CD14-positive monocyte (primary cell): ENCODE measurements around the gene ZNF197. TPM values are rescaled to one million over a fixed set of nuclear protein-coding genes. Genes with fewer than 3 reads are reported as not detected.
"Not testable (repeated sequence)": the region's sequence is repeated elsewhere in the genome, so short reads cannot be mapped to it uniquely, and the experiment has no call there.

ENCODE experiments used
- DNase-seq, 3 donors: peaks; one replicate each; pipeline ENCODE4 v3.0.0-alpha.2; 2011 to 2022
- H2AFZ ChIP-seq: 2 replicates; pipeline ENCODE4 v1.6.0; 2012; ENCODE audit warnings: mild to moderate bottlenecking, low read depth, low read length, inconsistent platforms; ENCODE audit not compliant: insufficient read depth, poor library complexity, severe bottlenecking
- H3K27ac ChIP-seq, 2 donors: 1 replicate in 1 of 2; 2 replicates in 1 of 2; pipeline ENCODE4 v1.5.1; 2012 to 2013; ENCODE audit warnings: low read length in 2 of 2, control low read depth in 1 of 2, inconsistent platforms in 1 of 2, low read depth in 1 of 2, mild to moderate bottlenecking in 1 of 2
- H3K27me3 ChIP-seq, 2 donors: one replicate each; pipeline versions ENCODE4 v1.6.0 to v1.6.1; 2011 to 2013; ENCODE audit warnings: low read length in 2 of 2; ENCODE audit not compliant: control insufficient read depth in 2 of 2, insufficient read depth in 2 of 2
- H3K36me3 ChIP-seq, 2 donors: replicated peaks in 1 of 2; 1 replicate in 1 of 2; 2 replicates in 1 of 2; pipeline versions ENCODE4 v1.5.1 to v1.6.1; 2012 to 2013; ENCODE audit warnings: low read length in 2 of 2, control low read depth in 1 of 2, inconsistent platforms in 1 of 2, mild to moderate bottlenecking in 1 of 2; ENCODE audit not compliant: insufficient read depth in 2 of 2, control insufficient read depth in 1 of 2
- H3K4me1 ChIP-seq, 2 donors: 1 replicate in 1 of 2; 2 replicates in 1 of 2; pipeline versions ENCODE4 v1.5.1 to v1.6.1; 2012 to 2013; ENCODE audit warnings: low read length in 2 of 2, control low read depth in 1 of 2, inconsistent platforms in 1 of 2, mild to moderate bottlenecking in 1 of 2, moderate library complexity in 1 of 2; ENCODE audit not compliant: insufficient read depth in 2 of 2, control insufficient read depth in 1 of 2
- H3K4me2 ChIP-seq: replicated peaks from 2 replicates; pipeline ENCODE3; 2012; ENCODE audit warnings: low read length, moderate library complexity, mild to moderate bottlenecking; ENCODE audit not compliant: poor library complexity, severe bottlenecking; ENCODE audit errors: extremely low read depth
- H3K4me3 ChIP-seq, 3 experiments: fragments of 200-600 bp in 1 of 3; sonication (generic) in 1 of 3; replicated peaks in 1 of 3; 1 replicate in 2 of 3; 2 replicates in 1 of 3; pipeline ENCODE4 v1.5.1; 2011 to 2013; ENCODE audit warnings: low read length in 3 of 3, mild to moderate bottlenecking in 3 of 3, control low read depth in 2 of 3, low read depth in 2 of 3, inconsistent platforms in 1 of 3, moderate library complexity in 1 of 3
- H3K79me2 ChIP-seq: 2 replicates; pipeline ENCODE4 v1.6.0; 2012; ENCODE audit warnings: mild to moderate bottlenecking, control low read depth, inconsistent platforms, low read length, moderate library complexity; ENCODE audit not compliant: insufficient read depth
- H3K9ac ChIP-seq: 2 replicates; pipeline ENCODE4 v1.6.0; 2017; ENCODE audit warnings: low read length, mild to moderate bottlenecking; ENCODE audit not compliant: insufficient read depth, poor library complexity, severe bottlenecking
- H3K9me3 ChIP-seq, 2 donors: replicated peaks in 1 of 2; 1 replicate in 1 of 2; 2 replicates in 1 of 2; pipeline versions ENCODE4 v1.5.1 to v1.6.1; 2012 to 2013; ENCODE audit warnings: low read length in 2 of 2, control low read depth in 1 of 2; ENCODE audit not compliant: control insufficient read depth in 1 of 2, insufficient read depth in 1 of 2
- H4K20me1 ChIP-seq: 2 replicates; pipeline ENCODE4 v1.6.0; 2012; ENCODE audit warnings: mild to moderate bottlenecking, low read length, control low read depth, moderate library complexity; ENCODE audit not compliant: insufficient read depth
- H3K27ac Mint-ChIP-seq, 7 donors: one replicate each; pipeline ENCODE4 v1.8.0; 2020; ENCODE audit warnings: mild to moderate bottlenecking in 7 of 7, mixed read lengths in 7 of 7, moderate library complexity in 6 of 7, inconsistent platforms in 2 of 7
- H3K27me3 Mint-ChIP-seq, 3 donors: one replicate each; pipeline ENCODE4 v1.8.0; 2021 to 2022; ENCODE audit warnings: low read depth in 3 of 3, mild to moderate bottlenecking in 3 of 3, mixed read lengths in 3 of 3, moderate library complexity in 3 of 3, inconsistent platforms in 1 of 3
- H3K36me3 Mint-ChIP-seq, 2 donors: one replicate each; pipeline ENCODE4 v1.8.0; 2020; ENCODE audit warnings: mixed read lengths in 2 of 2, inconsistent platforms in 1 of 2, mild to moderate bottlenecking in 1 of 2
- H3K4me1 Mint-ChIP-seq: one replicate; pipeline ENCODE4 v1.8.0; 2020; ENCODE audit warnings: mild to moderate bottlenecking, mixed read lengths
- H3K4me3 Mint-ChIP-seq, 2 donors: one replicate each; pipeline ENCODE4 v1.8.0; 2020; ENCODE audit warnings: mild to moderate bottlenecking in 2 of 2, mixed read lengths in 2 of 2, moderate library complexity in 1 of 2
- H3K9me3 Mint-ChIP-seq, 7 donors: one replicate each; pipeline ENCODE4 v1.8.0; 2020 to 2022; ENCODE audit warnings: mixed read lengths in 7 of 7, mild to moderate bottlenecking in 6 of 7, moderate library complexity in 6 of 7, inconsistent platforms in 2 of 7
- CTCF ChIP-seq: fragments of 200-600 bp; IDR thresholded peaks from one replicate; pipeline ENCODE4 v1.8.0; 2022; ENCODE audit warnings: antibody characterized with exemption, mild to moderate bottlenecking
- WGBS: methylation state at CpG from one replicate; pipeline ENCODE4 v1.1.5; 2013; ENCODE audit warnings: missing lambda C conversion rate; ENCODE audit not compliant: insufficient coverage; 5-methylcytosine and 5-hydroxymethylcytosine counted together
- intact Hi-C, 2 donors: fragments of 100-400 bp; cut with micrococcal nuclease; formaldehyde crosslinking; loops; one replicate each; pipeline versions ENCODE4 v1.15.0 to v1.15.1; 2023
- polyA plus RNA-seq, 3 donors: library from polyadenylated mRNA; depleted of rRNA in 1 of 3; unstranded in 2 of 3; stranded (reverse) in 1 of 3; fragments of 300-500 nt in 2 of 3; fragments of >200 nt in 1 of 3; fragmentation: Illumina TruSeq in 2 of 3; gene quantifications; 1 replicate in 2 of 3; 2 replicates in 1 of 3; pipeline ENCODE4 v1.2.3, GENCODE V29; 2012 to 2021

Gene ZNF197
- polyA plus RNA-seq, 3 donors = 1.2 to 3.6 (median 2.1) TPM

GRCh38 chr3:44666346-44666745, 41.5 kb downstream of the ZNF197 start:
- Mint-ChIP-seq H3K4me1 (no peaks in the 10 kb centered on the region), H3K27ac (no peak overlapping the region), H3K4me3 (no peak overlapping the region), H3K27me3 (peaks cover 0 to 2% (median 1%) of the 10 kb centered on the region in 3 donors), H3K36me3 (peaks cover 0 to 4% of the 10 kb centered on the region in 2 donors), H3K9me3 (peaks cover 15 to 40% (median 33%) of the 10 kb centered on the region in 7 donors)
- Histone ChIP-seq H3K36me3 (peaks cover 0 to 1% of the 10 kb centered on the region in 2 donors), H3K9me3 (peaks cover 8 to 21% of the 10 kb centered on the region in 2 donors), H3K4me1 (no peaks in the 10 kb centered on the region), H3K27ac (no peak overlapping the region), H2AFZ (no peak overlapping the region), H3K9ac (no peak overlapping the region), H3K4me2 (no peak overlapping the region), H3K4me3 (no peak overlapping the region), H3K27me3 (no peaks in the 10 kb centered on the region), H4K20me1 (no peaks in the 10 kb centered on the region), H3K79me2 (no peaks in the 10 kb centered on the region)
- WGBS = 80% methylated on average over 1 of the region's 4 CpGs
- no peak for TF ChIP-seq CTCF
- DNase-seq = no peak
- intact Hi-C loops = no loop called here

GRCh38 chr3:44669760-44670159, 44.9 kb downstream of the ZNF197 start:
- H3K4me1 ChIP-seq = no peaks in the 10 kb centered on the region
- no peak overlapping the region for H3K27ac ChIP-seq
- DNase-seq = no peak
- no peak for TF ChIP-seq CTCF
- no peaks in the 10 kb centered on the region for H3K36me3 ChIP-seq
- WGBS = 94% methylated on average over 5 of the region's 6 CpGs
- H3K4me1 Mint-ChIP-seq = no peaks in the 10 kb centered on the region
- H3K36me3 Mint-ChIP-seq = no peaks in the 10 kb centered on the region
- H3K4me3 ChIP-seq = no peak overlapping the region
- H3K27me3 ChIP-seq = no peaks in the 10 kb centered on the region
- peak overlapping the region in 1 of 7 donors; percentile 41 for H3K27ac Mint-ChIP-seq
- intact Hi-C loops = no loop called here
- H2AFZ ChIP-seq = no peak overlapping the region
- no peak overlapping the region for H3K9ac ChIP-seq
- no peak overlapping the region for H3K4me2 ChIP-seq
- H3K4me3 Mint-ChIP-seq = no peak overlapping the region
- peaks cover 30 to 53% (median 47%) of the 10 kb centered on the region in 7 donors for H3K9me3 Mint-ChIP-seq
- H3K79me2 ChIP-seq = no peaks in the 10 kb centered on the region
- peaks cover 0 to 2% (median 2%) of the 10 kb centered on the region in 3 donors for H3K27me3 Mint-ChIP-seq
- peaks cover 16 to 33% of the 10 kb centered on the region in 2 donors for H3K9me3 ChIP-seq
- no peaks in the 10 kb centered on the region for H4K20me1 ChIP-seq

GRCh38 chr3:44673466-44673865, 48.6 kb downstream of the ZNF197 start:
- H3K4me3 Mint-ChIP-seq = not testable (repeated sequence)
- WGBS = no CpG with 5 or more reads among the region's 8 CpGs

More at GRCh38 chr3:44673466-44673865, 48.6 kb downstream of the ZNF197 start:
- H3K27me3 Mint-ChIP-seq, H3K9ac ChIP-seq, H3K4me2 ChIP-seq, H3K27ac Mint-ChIP-seq, H3K4me1 Mint-ChIP-seq, H3K36me3 Mint-ChIP-seq, intact Hi-C loops, DNase-seq, H3K4me3 ChIP-seq, H3K27me3 ChIP-seq, H3K27ac ChIP-seq, H4K20me1 ChIP-seq, H2AFZ ChIP-seq, H3K4me1 ChIP-seq, H3K36me3 ChIP-seq, H3K79me2 ChIP-seq: not testable (repeated sequence)
- H3K9me3 Mint-ChIP-seq = peaks cover 35 to 68% (median 62%) of the 10 kb centered on the region in 7 donors
- peaks cover 47 to 51% of the 10 kb centered on the region in 2 donors for H3K9me3 ChIP-seq
